Measurements from ENCODE around the gene PPP1R1B.
"Not testable (repeated sequence)": the region's sequence is repeated elsewhere in the genome, so short reads cannot be mapped to it uniquely, and the experiment has no call there.

Gene PPP1R1B

DNA sequence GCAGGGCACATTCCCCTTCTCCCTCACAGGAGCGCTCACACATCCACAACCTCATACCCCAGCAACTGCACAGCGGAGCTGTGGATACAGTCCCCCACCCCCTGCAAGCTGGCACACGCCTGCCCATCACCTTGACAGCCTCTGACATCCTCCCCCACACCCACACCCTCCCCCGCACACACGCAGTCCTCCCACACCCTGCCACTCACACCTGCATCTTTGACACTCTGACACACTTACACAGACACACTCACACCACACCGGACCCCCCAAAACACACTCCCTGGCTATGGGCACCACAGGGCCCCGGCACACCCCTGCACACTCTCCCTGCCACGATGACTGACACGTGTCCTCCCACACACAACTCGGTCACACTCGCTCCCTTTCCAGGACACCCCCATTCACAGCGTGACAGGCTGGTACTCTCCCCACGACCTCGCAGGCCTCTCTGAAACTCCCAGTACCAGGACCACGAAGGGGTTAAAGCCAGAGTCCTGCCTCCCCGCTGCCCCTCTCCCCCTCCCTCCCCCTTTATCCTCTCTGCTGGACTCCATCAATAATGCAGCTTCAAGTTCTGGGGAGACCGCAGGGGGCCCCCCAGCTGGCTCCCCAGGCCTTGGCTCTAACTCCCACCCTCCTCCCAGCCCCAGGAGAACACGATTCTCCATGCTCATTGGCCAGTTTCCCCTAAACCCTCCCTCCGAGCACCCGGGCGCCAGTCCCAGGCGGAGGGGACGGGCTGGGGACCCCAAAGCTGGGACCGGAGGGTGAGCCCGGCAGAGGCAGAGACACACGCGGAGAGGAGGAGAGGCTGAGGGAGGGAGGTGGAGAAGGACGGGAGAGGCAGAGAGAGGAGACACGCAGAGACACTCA, at the start of gene PPP1R1B:
Gene PPP1R1B, plus strand, starts transcription at position 782 of the 876 bp plus-strand sequence. CDS start 441 bp downstream, outside the sequence.
- FAIRE-seq = no peak

DNA sequence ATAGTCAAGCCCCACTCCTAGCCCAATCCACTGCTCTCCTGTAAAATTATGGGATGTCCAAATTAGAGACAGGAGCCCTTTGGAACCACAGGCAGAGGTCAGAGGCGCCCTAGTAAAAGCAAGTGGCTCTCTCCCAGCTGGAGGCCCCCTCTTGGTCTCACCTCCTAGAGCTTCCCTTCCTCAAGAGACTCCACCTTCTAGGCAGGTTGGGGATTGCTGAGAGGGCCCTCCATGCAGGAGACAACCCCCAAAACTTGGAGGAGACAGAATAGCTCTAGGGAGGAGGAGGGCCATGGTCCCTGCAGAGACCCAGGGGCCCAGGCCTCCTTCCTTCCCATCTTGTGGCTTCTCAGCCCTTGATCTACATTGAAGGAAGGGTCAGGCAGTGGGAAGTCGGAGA, 48.5 kb upstream of the PPP1R1B start:
- no peak for FAIRE-seq

- no peak for FAIRE-seq
Observed at GRCh38 chr17:39579318-39580081, 47.3 kb upstream of the PPP1R1B start.

DNA sequence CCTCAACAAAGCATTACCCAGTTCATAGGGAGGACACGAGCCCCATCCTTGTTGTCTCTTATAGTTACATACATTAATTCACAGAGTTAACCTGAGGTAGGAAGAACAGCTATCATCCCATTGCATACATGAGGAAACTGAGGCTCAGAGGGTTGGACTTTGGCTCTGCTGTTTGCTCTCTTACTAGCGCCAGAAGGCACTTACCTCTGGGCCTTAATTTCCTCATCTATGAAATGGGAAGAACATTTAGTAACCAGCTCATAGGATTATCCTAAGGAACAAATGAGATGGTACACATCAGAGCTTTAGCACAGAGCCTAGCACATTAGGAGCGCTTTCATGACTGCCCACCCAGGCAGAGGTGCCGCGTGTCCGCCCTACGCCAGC, 46.7 kb upstream of the PPP1R1B start:
- no peak for FAIRE-seq

GRCh38 chr17:39581071-39581758, 45.5 kb upstream of the PPP1R1B start:
- no peak for FAIRE-seq

DNA sequence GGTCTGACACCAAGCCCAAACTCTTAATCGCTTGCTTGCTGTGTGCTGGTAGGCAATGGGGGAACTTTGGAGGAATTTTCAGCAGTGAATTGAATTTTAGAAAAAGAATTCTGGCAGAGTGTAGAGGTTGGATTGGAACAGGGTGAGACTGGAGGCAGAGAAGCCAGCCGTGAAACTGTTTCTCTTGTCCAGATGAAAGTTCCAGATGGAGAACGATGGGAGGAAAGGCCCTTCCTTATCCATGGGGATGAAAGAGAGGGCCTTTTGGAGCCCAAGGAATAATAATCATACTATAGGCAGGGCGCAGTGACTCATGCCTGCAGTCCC, 45.0 kb upstream of the PPP1R1B start:
- no peak for FAIRE-seq

GRCh38 chr17:39582658-39583057, 44.1 kb upstream of the PPP1R1B start:
- no peak for FAIRE-seq

DNA sequence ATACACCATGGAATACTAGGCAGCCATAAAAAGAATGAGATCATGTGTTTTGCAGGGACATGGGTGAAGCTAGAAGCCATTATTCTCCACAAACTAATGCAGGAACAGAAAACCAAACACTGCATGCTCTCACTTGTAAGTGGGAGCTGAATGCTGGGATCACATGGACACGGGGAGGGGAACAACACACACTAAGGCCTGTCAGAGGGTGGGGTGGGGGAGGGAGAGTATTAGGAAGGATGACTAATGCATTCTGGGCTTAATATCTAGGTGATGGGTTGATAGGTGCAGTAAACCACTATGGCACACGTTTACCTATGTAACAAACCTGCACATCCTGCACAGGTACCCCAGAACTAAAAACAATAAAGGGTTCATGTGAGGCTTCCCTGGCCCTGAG, 36.6 kb upstream of the PPP1R1B start:
- FAIRE-seq = not testable (repeated sequence)

DNA sequence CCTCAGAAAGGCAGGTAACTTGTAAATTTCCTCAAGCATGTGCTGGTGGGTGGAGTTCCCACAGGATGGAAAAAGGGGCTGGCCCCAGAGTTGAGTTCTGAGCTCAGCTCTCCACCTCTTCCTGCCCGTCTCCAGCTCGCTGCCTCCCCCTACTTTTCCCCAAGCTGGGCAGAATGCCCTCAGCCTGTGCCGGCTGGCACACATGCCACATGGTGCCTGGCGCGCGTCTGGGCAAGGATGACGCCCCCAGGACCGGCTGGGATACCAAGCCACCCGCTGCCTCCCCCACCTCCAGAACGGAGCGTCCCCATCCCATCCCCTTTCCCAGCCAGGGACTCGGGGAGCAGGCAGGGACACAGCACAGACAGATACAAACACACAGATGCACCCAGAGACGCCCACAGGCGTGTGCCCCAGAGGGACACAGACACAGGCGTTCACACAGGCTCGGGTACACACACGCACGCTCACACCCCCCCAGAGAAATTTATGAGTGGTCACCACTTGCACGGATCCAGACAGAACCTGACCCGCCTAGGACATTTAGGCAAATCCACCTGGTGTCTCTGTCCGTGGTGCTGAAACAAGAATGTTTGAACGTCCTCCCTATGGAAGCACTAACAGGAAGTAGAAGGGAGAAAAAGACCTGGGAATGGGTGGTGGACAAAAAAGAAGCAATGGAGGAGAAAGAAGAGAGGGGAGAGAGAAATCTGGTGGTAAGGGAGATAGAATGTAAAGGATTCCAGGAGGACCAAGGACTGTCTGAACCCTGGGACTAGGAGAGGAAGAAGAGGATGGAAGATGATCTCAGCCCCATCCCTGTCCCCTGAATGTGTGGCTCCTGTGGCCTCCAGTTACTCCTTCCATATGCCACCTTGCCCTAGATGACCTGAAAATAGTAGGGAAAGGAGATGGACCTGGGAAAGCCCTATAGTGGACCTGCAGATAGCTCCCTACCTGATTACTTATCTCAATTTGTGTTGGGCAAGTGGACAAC, 34.5 kb upstream of the PPP1R1B start:
- no peak for FAIRE-seq

GRCh38 chr17:39593371-39593770, 33.4 kb upstream of the PPP1R1B start:
- no peak for FAIRE-seq

- no peak for FAIRE-seq
Observed at GRCh38 chr17:39595294-39595693, 31.5 kb upstream of the PPP1R1B start.

DNA sequence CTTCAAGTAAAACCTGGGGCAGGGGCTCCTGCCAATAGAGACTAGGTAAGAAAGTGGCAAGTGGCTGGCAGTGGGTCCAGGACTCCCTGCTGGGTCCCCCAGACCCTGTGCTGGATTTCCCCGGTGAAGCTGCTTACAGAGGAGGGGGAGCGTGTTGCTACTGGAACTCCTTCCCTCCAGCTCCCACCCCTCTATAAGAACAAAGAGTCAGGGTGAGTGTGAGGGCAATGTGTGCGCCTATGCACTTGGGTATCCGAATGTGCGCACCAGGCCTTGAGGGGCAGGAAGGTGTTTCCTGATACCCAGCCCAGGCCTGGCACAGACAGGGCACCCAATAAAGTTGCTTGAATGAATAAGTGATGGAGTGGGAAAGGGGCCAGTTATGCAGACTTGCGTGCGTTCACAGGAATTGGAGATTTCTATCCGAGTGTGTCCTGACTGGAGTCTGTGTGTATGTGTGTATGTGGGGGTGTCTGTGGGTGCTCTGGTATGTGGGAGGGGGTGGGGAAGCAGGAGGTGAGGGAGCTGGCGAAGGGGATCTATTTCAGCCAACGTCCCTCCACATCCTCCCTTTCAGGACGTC, 30.7 kb upstream of the PPP1R1B start:
- no peak for FAIRE-seq

DNA sequence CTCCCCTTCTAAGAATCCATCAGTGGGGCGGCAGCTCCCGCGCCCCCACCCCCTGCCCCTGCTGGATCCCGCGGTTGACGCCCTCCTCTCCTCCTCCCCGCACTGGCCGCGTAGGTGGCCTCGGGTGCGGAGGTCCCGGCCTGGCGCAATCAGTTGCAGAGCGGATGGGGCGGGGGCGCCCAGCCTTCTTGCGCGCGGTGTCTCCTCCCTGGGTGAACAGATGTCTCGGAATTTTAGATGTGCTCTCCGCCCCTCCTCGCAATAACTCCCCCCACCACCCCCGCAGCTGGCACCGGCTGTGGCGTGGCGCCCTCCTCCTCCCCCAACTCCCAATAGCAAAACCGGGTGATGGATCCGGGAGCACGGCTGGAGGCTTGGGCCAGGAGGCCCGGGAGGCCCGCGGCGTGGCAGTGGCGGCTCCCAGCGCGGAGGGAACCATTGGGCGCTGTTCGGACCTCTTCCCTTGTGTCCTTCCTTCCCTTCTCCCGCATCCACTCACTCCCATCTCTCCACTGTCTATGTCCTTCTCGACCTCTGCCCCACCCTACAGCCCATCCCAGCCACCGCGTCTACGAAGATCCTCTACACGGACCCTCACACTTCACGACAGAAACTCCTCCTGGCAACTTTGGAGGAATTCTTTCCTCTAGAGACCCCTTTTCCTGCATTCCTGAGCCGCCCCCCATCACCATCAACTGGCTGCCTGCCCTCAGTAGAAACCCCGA, 30.0 kb upstream of the PPP1R1B start:
- no peak for FAIRE-seq

- FAIRE-seq = no peak
Observed at GRCh38 chr17:39597372-39598046, 29.2 kb upstream of the PPP1R1B start.

DNA sequence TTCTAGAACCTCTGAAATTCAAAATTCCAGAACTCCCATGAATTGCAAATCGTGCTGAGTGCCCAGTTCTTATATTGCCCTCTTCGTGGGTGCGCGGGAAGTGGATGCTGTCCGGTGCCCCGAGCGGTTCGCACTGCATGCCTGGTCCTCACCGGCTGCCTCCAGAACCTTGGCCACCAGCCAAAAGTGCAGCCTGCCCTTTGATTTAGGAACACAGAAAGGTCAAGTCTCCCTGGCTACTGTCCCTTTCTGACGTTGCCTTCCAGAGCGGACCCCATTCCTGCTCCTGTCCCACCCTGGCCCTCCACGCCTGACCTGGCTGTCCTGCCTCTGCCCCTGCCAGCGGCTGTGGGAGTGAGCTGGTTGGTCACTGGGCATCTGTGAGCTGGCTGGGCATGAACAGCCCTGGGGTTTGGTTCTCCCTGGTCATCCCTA, 28.7 kb upstream of the PPP1R1B start:
- no peak for FAIRE-seq

- FAIRE-seq = no peak
Observed at GRCh38 chr17:39598630-39599003, 28.1 kb upstream of the PPP1R1B start.

- FAIRE-seq = no peak
Observed at GRCh38 chr17:39599004-39599664, 27.6 kb upstream of the PPP1R1B start.

- no peak for FAIRE-seq
Observed at GRCh38 chr17:39599665-39600231, 27.0 kb upstream of the PPP1R1B start.

DNA sequence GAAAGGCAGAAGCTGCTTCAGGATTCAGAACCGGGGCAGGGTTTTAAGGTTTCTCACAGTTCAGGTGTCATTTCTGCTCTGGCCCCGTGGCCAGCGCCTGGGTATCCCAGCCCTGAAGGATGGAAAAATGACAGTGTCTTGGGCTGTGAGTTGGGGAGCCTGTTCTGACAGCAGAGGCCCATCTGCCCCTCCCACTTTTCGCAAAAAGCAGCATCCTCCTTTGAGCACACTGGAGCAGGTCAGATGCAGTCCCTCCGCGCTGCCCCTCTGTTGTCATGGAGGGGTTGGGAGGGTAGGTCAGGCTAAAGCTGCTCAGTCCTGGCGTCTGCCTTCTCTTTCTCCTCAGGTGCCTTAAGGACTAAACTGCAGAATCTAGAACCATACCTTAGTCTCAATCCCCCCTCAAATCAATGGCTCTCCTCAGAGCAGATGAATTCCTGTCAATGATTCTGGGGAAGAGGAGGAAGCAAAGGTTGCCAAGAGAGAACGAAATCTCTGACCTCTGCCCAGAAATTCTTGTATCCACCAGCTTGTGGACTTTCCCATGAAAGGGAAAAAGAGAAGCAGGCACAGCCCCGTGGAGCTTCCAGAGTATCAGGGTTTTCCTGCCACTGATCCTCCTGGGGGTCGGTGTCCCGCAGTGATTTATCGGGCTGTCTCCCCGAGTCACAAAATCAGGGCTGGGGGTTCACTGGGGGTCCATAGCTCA, 26.3 kb upstream of the PPP1R1B start:
- no peak for FAIRE-seq
